GM18498 (cell line): ENCODE data around the gene SEC24B.
A peak's percentile ranks its signal among the peaks of the same experiment; 100 is the strongest.
"Not testable (repeated sequence)": the region's sequence is repeated elsewhere in the genome, so short reads cannot be mapped to it uniquely, and the experiment has no call there.

Experiments
- ATAC-seq: cut with Tn5 transposase; IDR thresholded peaks from one replicate; pipeline ENCODE4 v1.9.1; 2021; ENCODE audit warnings: mild to moderate bottlenecking, moderate library complexity; ENCODE audit not compliant: unreplicated experiment

SEC24B gene

DNA sequence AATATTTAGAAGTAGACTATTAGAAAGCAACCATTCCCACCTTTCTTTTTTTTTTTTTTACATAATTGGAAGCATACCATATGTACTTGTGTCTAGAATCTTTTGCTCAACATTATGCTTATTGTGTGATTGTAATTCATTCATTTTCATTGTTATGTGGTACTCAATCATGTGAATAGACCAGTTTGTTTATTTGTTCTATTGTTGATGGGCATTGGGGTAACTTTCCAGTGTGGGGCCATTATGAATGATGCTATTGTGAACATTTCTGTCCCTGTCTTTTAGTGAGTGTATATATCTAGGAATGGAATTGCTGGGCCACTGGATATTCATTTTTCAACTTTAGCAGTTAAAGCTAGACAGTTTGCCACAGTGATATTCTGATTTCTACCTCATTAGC, 63.9 kb downstream of the SEC24B start:
- ATAC-seq = no peak

DNA sequence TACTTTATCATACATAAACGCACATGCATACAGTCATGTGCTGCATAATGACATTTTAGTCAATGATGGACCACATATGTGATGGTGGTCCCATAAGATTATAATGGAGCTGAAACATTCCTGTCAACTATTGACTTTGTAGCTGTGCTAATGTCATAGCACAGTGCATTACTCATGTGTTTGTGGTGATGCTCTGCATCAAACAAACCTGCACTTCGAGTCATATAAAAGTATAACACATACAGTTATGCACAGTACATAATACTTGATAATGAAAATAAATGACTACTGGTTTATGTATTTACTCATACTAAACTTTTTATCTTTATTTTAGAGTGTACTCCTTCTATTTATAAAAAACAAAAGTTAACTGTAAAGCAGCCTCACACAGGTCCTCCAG, 65.9 kb downstream of the SEC24B start:
- ATAC-seq = no peak

DNA sequence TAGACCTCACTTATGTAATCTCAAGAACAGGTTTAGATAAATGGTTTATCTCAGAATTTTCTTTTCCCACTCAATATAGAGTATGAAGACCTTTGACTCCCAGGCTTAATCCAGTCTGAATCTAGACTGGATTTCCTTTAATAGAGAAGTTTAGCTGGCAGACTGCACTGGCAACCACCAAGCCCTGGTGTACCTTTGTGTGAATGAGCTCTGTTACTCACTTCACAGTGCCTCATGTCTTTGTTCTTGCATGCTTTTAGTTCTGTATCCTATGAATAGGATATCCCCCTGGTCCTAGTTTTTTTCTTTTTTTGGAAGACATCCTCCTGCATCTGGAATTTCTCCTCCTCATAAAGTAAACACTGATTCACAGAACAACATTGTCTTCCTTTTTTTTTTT, 73.3 kb downstream of the SEC24B start:
- ATAC-seq = no peak

DNA sequence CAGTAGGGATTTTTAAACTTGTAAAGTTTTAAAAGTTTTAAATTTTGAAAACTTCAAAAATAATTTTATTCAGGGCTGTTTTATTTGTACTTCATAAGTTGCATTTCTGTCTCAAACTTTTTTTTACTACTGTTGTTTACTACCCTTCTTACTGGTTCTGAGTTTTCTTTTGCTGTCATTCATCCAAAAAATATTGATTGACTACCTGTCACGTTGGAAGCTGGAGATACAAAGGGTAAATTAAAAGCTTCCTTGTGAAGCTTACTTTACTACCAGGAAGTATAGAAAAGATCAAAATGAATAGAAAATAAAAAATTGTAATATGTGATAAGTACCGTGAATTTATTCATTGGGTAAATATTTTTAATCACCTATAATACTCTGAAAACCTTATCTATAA, 77.1 kb downstream of the SEC24B start:
- ATAC-seq = no peak

DNA sequence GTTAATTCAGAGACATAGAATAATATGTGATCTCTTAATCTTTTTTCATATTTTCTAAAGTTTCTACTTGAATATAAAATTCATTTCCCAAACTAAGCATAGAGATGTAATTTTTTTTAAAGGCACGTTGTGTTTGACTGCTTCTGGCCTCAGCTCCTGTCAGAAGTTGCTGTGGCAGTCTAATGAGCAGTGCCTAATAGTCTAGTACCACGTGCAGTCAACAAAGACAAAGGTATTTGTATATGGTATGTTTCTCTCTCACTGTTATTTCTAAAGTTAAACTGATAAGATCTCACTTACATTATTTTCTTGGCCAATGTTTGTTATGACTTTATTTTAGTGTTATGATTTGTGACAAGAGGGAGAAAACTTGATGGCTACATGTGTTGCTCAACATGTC, 77.8 kb downstream of the SEC24B start:
- ATAC-seq = no peak

DNA sequence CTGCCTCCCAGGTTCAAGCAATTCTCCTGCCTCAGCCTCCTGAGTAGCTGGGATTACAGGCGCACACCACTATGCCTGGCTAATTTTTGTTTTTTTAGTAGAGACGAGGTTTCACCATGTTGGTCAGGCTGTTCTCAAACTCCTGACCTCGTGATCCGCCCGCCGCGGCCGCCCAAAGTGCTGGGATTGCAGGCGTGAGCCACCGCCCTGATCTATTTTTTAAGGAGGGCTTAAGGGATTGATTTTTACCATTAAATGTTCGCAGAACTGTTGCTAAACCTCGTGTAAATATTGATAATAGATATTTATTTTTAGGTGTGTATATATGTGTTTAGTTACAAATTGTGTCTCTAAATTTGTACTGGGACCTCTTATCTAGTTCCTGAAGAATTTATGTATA, 79.8 kb downstream of the SEC24B start:
- ATAC-seq = not testable (repeated sequence)

DNA sequence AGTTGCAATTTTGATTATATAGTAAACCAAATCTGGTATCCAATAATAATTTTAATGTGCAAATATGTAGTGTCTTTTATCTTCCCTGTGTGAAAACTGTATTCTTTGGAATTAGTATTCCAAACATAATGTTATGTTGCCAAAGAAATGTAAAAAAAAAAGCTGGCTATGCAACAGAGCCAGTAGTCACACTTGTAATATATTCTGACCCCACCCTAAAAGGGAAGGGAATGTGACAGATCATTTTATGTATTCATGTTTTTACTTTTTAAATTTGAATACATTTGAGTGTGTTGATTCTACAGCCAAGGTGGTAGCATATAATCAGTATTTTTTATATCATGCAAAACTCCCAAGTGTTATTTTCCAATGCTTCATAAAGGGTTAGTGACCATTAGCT, 98.6 kb downstream of the SEC24B start:
- ATAC-seq = no peak

DNA sequence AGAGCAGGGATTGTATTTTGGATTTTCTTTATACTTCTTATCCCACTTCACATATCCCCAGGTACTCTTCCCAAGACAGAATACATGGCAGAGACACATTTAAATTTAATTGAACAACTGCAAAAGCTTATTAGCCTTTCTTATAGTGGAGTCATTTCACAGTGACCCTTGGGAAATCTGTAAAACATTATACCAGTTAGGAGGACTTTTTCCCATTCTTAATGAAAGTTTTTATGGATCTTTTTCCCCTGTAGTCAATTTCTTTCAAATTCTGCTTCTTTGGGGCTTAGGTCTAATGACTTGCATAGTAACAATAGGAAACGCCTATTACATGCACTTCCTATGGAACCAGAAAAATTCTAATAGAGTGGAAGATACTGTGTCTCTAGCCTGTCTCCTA, 111.8 kb downstream of the SEC24B start:
- no peak for ATAC-seq

DNA sequence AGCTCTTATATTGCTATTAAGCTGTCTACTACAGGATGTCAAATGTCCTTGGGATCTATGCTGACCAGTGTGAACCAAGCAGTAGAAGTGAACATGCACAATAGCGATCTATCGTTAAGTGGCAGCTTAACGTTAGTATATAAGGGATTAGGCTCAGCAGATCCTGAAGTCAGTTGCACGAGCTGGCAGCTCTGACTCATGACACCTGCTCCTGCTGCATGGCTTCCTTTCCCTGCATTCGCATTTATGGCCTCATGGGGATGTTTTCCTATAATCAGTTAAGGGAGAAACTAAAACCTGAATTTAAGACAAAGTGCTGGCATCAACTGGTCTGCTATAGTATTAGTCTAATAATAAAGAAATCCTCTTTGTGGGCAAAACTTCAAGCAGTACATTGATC, 113.8 kb downstream of the SEC24B start:
- no peak for ATAC-seq

DNA sequence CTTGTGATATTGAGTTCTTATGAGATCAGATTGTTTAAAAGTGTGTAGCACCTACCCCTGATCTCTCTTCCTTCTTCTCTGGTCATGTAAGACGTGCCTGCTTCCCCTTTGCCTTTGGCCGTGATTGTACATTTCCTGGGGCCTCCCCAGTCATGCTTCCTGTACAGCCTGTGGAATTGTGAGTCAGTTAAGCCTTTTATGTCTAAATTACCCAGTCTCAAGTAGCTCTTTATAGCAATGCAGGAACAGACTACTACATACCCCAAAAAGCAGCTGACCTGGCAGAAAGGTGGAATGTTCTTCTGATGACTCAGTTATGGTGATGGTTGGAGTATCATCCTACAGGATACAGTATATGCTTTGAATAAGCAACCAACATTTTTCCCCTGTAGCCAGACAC, 115.0 kb downstream of the SEC24B start:
- ATAC-seq = no peak

DNA sequence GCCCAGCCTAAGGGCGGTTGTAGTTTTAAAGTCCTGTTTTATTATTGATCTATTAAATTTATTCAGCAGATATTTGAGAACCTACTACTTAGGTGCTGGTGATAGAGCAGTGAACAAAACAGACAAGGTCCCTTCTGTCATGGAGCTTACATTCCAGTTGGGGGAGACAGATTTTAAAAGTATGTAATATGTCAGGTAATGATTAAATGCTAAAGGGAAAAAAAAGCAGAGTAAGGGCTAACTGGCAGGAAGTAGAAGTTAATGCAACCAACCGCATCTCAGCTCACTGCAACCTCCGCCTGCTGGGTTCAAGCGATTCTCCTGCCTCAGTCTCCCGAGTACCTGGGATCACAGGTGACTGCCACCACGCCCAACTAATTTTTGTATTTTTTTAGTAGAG, 118.6 kb downstream of the SEC24B start:
- ATAC-seq = no peak

DNA sequence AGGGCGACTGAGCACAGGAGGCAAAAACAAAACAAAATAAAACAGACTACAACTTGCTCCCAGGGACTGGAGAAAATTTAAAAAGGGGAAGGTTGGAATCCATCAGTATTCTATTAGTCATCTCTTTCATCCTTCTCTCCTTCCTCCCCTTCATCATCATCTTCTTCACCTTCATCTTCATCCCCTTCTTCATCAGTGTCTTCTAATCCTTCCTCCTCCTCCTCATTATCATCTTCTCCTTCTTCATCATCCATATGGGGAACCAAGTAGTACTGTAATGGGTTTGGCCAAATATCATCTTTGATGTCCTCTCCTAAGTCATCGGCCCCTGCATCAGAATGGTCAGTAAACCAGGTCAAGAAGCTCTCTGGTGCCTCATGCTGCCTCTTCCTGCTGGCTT, 119.5 kb downstream of the SEC24B start:
- ATAC-seq = no peak

DNA sequence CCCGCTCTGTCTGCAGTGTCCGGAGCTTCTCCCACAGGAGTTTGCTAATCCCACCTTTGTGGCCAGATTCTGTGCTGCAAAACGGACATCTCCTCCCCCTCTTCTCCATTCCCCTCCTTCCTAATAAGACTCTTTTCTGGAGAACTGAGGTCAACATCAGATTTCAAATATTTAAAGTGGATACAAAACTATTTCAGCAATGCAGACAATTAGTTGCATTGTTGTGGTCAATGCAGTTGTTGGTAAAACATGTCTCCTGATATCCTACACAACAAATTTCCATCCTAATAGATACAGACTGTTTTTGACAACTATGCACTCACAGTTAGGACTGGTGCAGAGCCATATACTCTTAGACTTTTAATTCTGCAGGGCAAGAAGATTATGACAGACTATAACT, 121.4 kb downstream of the SEC24B start:
- ATAC-seq = no peak

DNA sequence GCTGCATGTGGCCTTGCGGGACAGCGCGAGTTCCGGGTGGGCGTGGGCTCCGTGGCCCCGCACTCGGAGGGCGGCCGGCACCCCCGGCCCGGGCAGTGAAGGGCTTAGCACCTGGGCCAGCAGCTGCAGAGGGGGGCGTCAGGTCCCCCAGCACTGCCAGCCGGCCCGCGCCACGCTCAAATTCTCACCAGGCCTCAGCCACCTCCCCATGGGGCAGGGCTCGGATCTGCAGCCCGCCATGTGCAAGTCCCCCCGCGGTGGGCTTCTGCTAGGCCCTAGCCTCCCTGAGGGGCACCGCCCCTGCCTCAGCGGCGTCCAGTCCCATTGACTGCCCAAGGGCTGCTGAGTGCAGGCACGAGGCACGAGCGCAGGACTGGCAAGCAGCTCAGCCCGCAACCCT, 123.8 kb downstream of the SEC24B start:
- ATAC-seq = no peak

DNA sequence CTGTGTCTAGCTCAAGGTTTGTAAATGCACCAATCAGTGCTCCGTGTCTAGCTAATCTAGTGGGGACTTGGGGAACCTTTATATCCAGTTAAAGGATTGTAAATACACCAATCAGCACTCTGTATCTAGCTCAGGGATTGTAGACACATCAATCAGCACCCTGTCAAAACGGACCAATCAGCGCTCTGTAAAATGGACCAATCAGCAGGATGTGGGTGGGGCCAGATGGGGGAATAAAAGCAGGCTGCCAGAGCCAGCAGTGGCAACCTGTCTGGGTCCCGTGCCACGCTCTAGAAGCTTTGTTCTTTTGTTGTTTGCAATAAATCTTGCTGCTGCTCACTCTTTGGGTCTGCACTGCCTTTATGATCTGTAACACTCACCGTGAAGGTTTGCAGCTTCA, 124.5 kb downstream of the SEC24B start:
- not testable (repeated sequence) for ATAC-seq

DNA sequence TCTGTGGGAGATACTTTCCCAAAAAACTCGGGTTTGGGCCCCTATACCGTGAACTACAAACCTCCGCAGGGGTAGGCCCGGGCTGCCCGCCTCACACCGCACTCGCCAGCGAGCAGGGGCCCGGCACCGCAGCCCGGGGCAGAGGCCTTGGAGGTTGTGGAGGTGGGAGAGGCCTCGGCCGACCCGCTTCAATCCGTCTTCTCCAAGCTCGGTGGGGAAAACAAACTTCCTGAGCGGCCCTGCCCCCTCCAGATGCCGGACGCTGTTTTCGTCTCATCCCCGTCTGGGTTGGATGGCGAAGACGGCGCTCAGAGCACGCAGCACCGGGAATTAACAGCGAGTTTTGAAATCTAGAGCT, 126.0 kb downstream of the SEC24B start:
- peak; percentile 23 for ATAC-seq

DNA sequence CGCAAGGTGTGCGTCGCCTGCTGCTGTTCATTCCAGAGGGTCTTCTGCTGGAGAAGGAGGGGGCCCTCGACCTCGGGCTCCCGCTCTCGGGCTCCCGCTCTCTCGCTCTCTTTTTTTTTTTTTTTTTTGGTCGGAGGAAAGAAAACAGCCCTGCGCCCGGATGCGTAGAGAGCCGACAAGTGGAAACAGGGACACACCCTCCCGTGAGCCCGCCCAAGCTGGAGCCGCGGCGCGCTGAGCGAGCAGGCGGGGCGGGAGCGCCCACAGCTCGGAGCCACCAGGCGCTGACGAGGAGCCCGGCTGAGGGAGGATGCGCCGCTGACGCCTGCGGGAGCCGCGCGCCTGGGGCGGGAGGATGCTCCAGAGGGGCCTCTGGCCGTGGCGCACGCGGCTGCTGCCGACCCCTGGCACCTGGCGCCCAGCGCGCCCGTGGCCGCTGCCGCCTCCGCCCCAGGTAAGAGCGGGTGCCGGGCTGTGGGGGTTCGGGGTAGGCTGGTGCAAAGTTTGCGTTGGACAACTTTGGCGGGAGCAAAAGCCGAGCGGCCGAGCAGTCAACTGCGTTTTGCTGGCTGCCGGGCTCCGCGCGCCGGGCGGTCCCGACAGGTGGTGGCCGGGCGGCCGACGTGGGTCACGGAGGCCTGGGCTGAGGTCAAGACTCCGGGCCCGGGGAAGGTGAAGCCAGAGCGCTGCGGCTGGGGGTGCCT, 126.5 kb downstream of the SEC24B start, which contains the start of gene MCUB:
Gene MCUB (plus strand): TSS at position 264 of the 704 bp plus-strand sequence. CDS start 92 bp downstream, at position 356.
- peak; percentile 93 for ATAC-seq

DNA sequence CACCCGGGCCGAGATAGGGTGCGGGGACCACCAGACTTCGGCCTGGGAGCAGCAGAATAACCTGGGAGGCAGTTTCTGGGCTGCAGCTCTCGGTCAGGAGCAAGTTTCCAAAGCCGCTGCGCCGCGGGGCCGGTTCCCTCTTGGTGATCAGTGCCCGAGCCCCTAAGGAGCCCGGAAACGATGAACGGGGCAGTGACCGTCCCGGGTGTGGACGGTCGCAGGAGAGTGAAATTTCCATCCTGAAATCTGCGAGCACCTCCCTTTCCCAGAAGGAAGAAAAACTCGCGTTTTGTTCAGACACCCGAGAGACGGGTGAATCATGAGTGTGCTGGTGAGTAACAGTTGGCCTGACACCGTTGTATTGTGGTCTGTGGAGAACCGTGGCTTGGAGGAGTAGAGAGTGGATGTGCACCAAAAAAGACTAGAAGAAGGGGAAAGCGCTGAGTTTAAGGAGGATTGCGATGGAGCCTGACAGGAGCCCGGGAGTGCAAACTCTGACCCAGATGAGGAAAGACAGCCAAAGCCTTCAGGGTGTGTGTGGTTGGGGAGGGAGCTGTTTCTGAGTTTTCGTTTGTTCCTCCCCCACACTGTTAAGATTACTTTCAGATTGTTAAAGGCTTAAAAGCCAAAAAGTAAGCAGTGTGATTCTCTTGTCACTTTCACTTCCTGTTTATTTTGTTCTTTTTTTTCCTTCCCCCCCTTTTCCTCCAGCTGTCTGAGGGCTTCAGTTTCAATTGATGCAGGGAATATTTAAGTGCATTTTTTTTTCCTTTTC, 127.3 kb downstream of the SEC24B start:
- ATAC-seq = peak; percentile 63

DNA sequence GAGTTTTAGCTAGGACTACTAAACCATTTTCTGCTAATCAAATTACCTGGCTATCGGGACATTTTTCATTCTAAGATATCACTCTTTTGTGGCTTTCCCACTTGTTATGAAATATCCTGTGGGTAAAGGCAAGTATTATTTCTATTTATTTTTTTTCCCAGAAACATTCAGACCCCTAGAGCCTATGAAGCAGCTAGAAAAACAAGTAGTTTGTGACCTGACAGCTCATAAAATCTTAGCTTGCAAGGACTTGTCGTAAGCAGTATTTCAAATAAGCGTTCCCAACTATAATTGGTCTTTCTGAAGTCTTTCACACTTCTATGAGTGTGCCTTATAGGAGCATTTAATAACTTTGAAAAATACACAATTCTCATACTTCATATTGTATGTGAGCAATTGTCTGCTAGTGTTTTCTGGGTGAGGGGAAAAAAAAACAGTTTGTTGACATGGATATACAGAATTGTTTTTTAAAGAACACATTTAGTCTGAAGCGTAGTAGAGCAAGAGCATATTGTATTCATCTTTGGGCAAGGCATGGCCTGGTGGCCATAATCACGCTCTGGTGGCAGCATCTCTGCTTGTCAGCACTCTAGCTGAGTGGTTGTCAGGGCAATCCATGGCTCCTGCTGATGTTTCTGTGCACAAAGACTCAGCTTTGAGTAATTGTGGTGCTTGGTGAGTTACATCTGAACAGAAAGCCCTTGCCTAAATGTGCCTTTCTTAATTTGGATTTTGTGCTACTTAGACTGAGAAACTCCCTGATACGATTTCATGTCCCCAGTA, 129.0 kb downstream of the SEC24B start:
- no peak for ATAC-seq

DNA sequence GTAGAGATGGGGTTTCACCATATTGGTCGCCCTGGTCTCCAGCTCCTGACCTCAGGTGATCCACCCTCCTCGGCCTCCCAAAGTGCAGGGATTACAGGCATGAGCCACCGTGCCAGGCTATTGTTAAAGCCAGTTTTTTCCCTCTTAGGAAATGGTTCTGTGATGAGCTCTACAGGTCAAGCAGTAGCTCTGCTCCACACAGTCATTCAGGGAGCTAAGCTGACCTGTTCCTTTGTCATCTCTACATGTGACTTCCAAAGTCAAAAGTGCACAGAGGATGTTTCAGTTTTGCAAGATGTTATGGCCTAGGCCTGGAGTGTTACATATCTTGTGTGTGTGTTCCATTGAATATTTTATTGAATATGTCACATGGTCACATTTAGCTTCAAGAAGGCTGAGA, 137.9 kb downstream of the SEC24B start:
- no peak for ATAC-seq

DNA sequence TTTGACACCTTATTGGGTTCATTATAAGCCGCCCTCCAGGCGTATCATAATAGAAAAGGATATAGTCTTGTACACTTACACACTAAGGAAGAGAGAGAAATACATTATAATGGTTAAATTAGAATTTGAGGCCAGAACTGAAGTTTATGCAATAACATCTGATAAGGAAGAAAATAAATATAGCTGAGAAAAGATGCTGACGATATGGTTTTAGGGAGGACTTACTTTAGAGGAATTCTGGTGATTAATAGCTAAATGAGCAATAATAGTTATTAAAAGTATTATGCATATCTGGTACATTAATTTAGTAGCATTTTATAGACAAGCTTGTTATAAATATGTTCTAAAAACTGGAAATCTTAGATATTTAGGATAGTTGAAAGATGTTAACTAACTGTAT, 138.5 kb downstream of the SEC24B start:
- ATAC-seq = no peak

DNA sequence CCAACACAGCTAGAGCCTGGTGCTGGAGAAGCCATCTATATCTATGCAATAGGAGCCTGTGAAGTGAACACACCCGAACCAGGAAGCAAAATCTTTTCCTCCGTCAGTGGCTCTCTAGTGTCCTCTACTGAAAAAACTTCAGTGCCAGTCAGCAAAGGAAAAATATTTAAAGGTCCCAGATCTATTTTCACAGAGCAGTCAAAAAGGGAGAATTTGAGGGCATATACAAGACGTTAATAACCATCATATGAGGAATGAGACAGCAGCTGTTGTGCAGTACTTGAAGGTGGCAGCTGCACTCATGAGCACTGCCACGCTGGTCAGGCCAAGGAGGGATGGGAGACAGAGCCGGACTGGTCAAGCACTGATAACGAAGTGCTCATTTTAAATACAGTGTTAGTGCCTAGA, 140.8 kb downstream of the SEC24B start:
- no peak for ATAC-seq
